K562 (cell line): ENCODE measurements around the gene ZNF672. TPM values are rescaled to one million over a fixed set of nuclear protein-coding genes. Genes with fewer than 3 reads are reported as not detected.
A peak's percentile ranks its signal among the peaks of the same experiment; 100 is the strongest.

Experiments
- BHLHE40 ChIP-seq: IDR thresholded peaks from 2 replicates; pipeline ENCODE4 v1.6.1; 2011; ENCODE audit warnings: low read length, improper control_type of control experiment
- DMBX1 ChIP-seq: fragments of 250-450 bp; sonication (Bioruptor Pico); IDR thresholded peaks from 2 replicates; pipeline ENCODE4 v1.8.0; 2022; ENCODE audit warnings: inconsistent platforms, mild to moderate bottlenecking, moderate library complexity, borderline replicate concordance
- HCFC1 ChIP-seq: IDR thresholded peaks from 2 replicates; pipeline ENCODE4 v1.6.1; 2012; ENCODE audit warnings: low read depth, low read length, improper control_type of control experiment
- NELFE ChIP-seq: IDR thresholded peaks from 2 replicates; pipeline ENCODE4 v1.6.1; 2011; ENCODE audit warnings: mild to moderate bottlenecking; ENCODE audit not compliant: insufficient read depth, insufficient read length
- POLR2AphosphoS2 ChIP-seq: IDR thresholded peaks from 2 replicates; pipeline ENCODE4 v1.6.1; 2012; ENCODE audit warnings: low read length, improper control_type of control experiment
- RBM22 ChIP-seq: fragments of 200-400 bp; formaldehyde crosslinking; IDR thresholded peaks from 2 replicates; pipeline ENCODE4 v1.6.1; 2018; ENCODE audit warnings: low read length, low read depth; ENCODE audit not compliant: poor library complexity, severe bottlenecking
- SIN3A ChIP-seq, 2 experiments: fragments of 150-350 bp in 1 of 2; IDR thresholded peaks; 2 replicates each; pipeline ENCODE4 v1.6.1; 2011 to 2016; ENCODE audit warnings: borderline replicate concordance in 2 of 2, low read depth in 2 of 2, low read length in 2 of 2, mild to moderate bottlenecking in 2 of 2, moderate library complexity in 2 of 2; ENCODE audit not compliant: control insufficient read depth in 1 of 2
- SRF ChIP-seq, 2 experiments: fragments of 250-450, 450-650 bp in 1 of 2; sonication (Bioruptor Pico) in 1 of 2; sonication (generic) in 1 of 2; formaldehyde crosslinking; IDR thresholded peaks; 2 replicates each; pipeline versions ENCODE4 v1.5.0 to v1.5.1; 2020 to 2022; ENCODE audit warnings: mild to moderate bottlenecking in 1 of 2, missing genetic modification reagents in 1 of 2
- THRAP3 ChIP-seq: fragments of 450-650 bp; IDR thresholded peaks from 2 replicates; pipeline ENCODE4 v1.6.1; 2016; ENCODE audit warnings: mild to moderate bottlenecking, inconsistent platforms, borderline replicate concordance
- ZNF24 ChIP-seq: fragments of 450-650 bp; IDR thresholded peaks from 2 replicates; pipeline ENCODE4 v1.6.1; 2016
- ZNF384 ChIP-seq: IDR thresholded peaks from 2 replicates; pipeline ENCODE4 v1.6.1; 2012; ENCODE audit warnings: low read depth, low read length, improper control_type of control experiment
- polyA plus RNA-seq, 8 experiments: library from polyadenylated mRNA; depleted of rRNA in 4 of 8; stranded (reverse) in 5 of 8; unstranded in 3 of 8; fragments of >200 nt; fragmentation: Nextera tagmentation in 2 of 8; fragmentation: Illumina TruSeq in 1 of 8; extraction: Ambion mirVana in 2 of 8; extraction: Trizol in 1 of 8; gene quantifications; 2 replicates each; pipeline versions ENCODE4 v1.2.1 to v1.2.3, GENCODE V29; 2011 to 2014; ENCODE audit warnings: inconsistent platforms in 1 of 8, missing spikeins in 1 of 8
- total RNA-seq, 7 experiments: library from RNA; depleted of rRNA in 6 of 7; stranded (reverse); fragments of >200 nt in 6 of 7; fragmentation: Illumina TruSeq in 2 of 7; extraction: Trizol in 2 of 7; gene quantifications; 2 replicates each; pipeline versions ENCODE4 v1.2.1 to v1.2.3, GENCODE V29; 2011 to 2021; ENCODE audit warnings: low replicate concordance in 1 of 7
- TF ChIP-seq, protein P1 (sequence below), 2 experiments: fragments of 450-650 bp; IDR thresholded peaks; 2 replicates each; pipeline ENCODE4 v1.6.1; 2018; ENCODE audit warnings: mild to moderate bottlenecking in 2 of 2, low read depth in 1 of 2; ENCODE audit not compliant: partially characterized antibody in 2 of 2
- TF ChIP-seq, protein P2 (sequence below): fragments of 450-650 bp; conservative IDR thresholded peaks from 2 replicates; pipeline ENCODE4 v1.6.1; 2016; ENCODE audit warnings: missing genetic modification characterization, low read depth, mild to moderate bottlenecking, control low read depth, missing compliant biosample characterization
- TF ChIP-seq, protein P3 (sequence below): sonication (generic); formaldehyde crosslinking; IDR thresholded peaks from 2 replicates; pipeline ENCODE4 v1.8.0; 2022; ENCODE audit warnings: mild to moderate bottlenecking, missing genetic modification reagents

ZNF672 gene
- total and polyA plus RNA-seq, 9 of the 15 experiments (the other 6 are each of a cell fraction or from before 2014, with no cell fraction given): 1.9 to 57.9 (median 24.1) TPM

DNA sequence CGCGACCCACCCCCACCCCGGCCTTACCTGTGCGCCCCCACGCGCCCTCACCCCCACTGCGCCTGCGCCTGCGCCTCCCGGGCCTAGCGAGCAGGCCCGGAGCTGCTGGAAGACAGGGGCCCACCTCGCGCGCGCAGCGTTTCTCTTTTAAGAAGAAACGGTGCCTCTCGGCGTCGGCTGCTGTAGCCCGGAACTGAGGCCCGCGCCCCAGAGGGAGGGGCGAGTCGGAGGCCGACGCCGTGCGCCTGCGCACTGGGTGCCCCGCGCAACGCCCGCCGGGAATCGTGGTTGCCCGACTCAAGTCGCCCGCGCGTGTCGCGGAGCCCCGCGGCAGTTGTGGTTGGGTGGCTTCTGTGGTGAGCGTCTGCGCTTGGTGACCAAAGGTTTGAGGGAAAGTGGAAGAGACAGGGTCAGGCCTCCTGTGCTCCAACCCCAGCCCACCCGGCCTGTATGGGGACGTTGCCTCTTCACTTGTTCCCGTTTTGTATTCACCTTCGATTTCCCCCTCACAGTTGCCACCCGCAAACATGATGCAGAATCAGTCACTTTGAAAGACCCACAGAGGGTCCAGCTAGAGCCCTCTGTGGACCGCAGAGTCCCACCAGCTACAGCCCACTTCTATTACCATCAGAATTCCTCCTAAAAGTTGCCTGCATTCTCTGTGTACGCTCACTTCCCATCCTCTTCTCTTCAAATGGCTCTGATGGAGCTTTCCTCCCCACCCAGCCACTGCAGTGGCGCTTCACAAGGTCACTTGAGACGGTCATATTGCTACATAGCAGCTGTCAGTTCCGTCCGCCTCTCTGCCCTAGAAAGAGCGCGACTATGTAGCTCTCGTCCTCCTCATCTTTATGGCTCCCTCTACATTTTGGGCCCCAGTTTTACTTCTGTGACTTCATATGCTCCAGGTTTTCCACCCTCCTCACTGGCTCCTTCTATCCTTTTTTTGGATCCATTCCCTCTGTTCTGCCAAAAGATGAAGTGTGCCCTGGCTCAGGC, 21.2 kb downstream of the ZNF672 start, which contains the start of gene ZNF692 (continued):
- TF ChIP-seq, protein P1, sequence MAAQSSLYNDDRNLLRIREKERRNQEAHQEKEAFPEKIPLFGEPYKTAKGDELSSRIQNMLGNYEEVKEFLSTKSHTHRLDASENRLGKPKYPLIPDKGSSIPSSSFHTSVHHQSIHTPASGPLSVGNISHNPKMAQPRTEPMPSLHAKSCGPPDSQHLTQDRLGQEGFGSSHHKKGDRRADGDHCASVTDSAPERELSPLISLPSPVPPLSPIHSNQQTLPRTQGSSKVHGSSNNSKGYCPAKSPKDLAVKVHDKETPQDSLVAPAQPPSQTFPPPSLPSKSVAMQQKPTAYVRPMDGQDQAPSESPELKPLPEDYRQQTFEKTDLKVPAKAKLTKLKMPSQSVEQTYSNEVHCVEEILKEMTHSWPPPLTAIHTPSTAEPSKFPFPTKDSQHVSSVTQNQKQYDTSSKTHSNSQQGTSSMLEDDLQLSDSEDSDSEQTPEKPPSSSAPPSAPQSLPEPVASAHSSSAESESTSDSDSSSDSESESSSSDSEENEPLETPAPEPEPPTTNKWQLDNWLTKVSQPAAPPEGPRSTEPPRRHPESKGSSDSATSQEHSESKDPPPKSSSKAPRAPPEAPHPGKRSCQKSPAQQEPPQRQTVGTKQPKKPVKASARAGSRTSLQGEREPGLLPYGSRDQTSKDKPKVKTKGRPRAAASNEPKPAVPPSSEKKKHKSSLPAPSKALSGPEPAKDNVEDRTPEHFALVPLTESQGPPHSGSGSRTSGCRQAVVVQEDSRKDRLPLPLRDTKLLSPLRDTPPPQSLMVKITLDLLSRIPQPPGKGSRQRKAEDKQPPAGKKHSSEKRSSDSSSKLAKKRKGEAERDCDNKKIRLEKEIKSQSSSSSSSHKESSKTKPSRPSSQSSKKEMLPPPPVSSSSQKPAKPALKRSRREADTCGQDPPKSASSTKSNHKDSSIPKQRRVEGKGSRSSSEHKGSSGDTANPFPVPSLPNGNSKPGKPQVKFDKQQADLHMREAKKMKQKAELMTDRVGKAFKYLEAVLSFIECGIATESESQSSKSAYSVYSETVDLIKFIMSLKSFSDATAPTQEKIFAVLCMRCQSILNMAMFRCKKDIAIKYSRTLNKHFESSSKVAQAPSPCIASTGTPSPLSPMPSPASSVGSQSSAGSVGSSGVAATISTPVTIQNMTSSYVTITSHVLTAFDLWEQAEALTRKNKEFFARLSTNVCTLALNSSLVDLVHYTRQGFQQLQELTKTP (IDR thresholded peaks at IDR 0.05; ENCODE audit: low read depth in 1 of 2, partially characterized antibody in 2 of 2): peak in 1 of 2 experiments; percentile 67
- peak; percentile 54; the same call in 1 of the 2 replicates for TF ChIP-seq DMBX1 (CRISPR knock-in tag)
- peak; percentile 49; the same call in 1 of the 2 replicates for TF ChIP-seq BHLHE40
- peak; percentile 77; the same call in 1 of the 2 replicates for TF ChIP-seq POLR2AphosphoS2
- peak; percentile 43; the same call in 1 of the 2 replicates for TF ChIP-seq ZNF24
- TF ChIP-seq, protein P2, sequence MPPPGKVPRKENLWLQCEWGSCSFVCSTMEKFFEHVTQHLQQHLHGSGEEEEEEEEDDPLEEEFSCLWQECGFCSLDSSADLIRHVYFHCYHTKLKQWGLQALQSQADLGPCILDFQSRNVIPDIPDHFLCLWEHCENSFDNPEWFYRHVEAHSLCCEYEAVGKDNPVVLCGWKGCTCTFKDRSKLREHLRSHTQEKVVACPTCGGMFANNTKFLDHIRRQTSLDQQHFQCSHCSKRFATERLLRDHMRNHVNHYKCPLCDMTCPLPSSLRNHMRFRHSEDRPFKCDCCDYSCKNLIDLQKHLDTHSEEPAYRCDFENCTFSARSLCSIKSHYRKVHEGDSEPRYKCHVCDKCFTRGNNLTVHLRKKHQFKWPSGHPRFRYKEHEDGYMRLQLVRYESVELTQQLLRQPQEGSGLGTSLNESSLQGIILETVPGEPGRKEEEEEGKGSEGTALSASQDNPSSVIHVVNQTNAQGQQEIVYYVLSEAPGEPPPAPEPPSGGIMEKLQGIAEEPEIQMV (tag): peak; percentile 84
- peak in 1 of 2 experiments; percentile 19; a peak in 2 of 4 replicates for TF ChIP-seq SRF (CRISPR knock-in tag; IDR thresholded peaks at IDR 0.05)
- peak; percentile 75 for TF ChIP-seq RBM22
- no peak for TF ChIP-seq THRAP3
- no peak for TF ChIP-seq NELFE
- peak; percentile 72 for TF ChIP-seq HCFC1
- TF ChIP-seq, protein P3, sequence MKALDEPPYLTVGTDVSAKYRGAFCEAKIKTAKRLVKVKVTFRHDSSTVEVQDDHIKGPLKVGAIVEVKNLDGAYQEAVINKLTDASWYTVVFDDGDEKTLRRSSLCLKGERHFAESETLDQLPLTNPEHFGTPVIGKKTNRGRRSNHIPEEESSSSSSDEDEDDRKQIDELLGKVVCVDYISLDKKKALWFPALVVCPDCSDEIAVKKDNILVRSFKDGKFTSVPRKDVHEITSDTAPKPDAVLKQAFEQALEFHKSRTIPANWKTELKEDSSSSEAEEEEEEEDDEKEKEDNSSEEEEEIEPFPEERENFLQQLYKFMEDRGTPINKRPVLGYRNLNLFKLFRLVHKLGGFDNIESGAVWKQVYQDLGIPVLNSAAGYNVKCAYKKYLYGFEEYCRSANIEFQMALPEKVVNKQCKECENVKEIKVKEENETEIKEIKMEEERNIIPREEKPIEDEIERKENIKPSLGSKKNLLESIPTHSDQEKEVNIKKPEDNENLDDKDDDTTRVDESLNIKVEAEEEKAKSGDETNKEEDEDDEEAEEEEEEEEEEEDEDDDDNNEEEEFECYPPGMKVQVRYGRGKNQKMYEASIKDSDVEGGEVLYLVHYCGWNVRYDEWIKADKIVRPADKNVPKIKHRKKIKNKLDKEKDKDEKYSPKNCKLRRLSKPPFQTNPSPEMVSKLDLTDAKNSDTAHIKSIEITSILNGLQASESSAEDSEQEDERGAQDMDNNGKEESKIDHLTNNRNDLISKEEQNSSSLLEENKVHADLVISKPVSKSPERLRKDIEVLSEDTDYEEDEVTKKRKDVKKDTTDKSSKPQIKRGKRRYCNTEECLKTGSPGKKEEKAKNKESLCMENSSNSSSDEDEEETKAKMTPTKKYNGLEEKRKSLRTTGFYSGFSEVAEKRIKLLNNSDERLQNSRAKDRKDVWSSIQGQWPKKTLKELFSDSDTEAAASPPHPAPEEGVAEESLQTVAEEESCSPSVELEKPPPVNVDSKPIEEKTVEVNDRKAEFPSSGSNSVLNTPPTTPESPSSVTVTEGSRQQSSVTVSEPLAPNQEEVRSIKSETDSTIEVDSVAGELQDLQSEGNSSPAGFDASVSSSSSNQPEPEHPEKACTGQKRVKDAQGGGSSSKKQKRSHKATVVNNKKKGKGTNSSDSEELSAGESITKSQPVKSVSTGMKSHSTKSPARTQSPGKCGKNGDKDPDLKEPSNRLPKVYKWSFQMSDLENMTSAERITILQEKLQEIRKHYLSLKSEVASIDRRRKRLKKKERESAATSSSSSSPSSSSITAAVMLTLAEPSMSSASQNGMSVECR (CRISPR knock-in tag): no peak
- TF ChIP-seq ZNF384: no peak
- 0 out of 4 replicates have a peak, but pooled peaks of 1 of the 2 experiments have one; percentile 7 for TF ChIP-seq SIN3A (IDR thresholded peaks at IDR 0.05; ENCODE audit: borderline replicate concordance in 2 of 2, control insufficient read depth in 1 of 2, low read depth in 2 of 2, low read length in 2 of 2)
